Colonic mucosa (tissue), 4 donors: Measurements from ENCODE around the gene UBE2O. TPM values are rescaled to one million over a fixed set of nuclear protein-coding genes. Genes with fewer than 3 reads are reported as not detected.

Experiments used
- DNase-seq: peaks from one replicate; pipeline ENCODE4 v3.0.0-alpha.2; 2020
- H3K27ac ChIP-seq: fragments of 200-600 bp; one replicate; pipeline ENCODE4 v1.8.0; 2021
- H3K27me3 ChIP-seq: fragments of 200-600 bp; one replicate; pipeline ENCODE4 v1.8.0; 2021
- H3K36me3 ChIP-seq: fragments of 200-600 bp; one replicate; pipeline ENCODE4 v1.8.0; 2021
- H3K4me1 ChIP-seq: fragments of 200-600 bp; one replicate; pipeline ENCODE4 v1.8.0; 2021; ENCODE audit warnings: mild to moderate bottlenecking
- H3K4me3 ChIP-seq: fragments of 200-600 bp; one replicate; pipeline ENCODE4 v1.8.0; 2021
- H3K9ac ChIP-seq, 2 donors: one replicate each; pipeline ENCODE4 v1.7.0; 2013; ENCODE audit warnings: control low read depth in 2 of 2, low read depth in 2 of 2, low read length in 2 of 2
- H3K9me3 ChIP-seq: fragments of 200-600 bp; one replicate; pipeline ENCODE4 v1.8.0; 2021
- intact Hi-C: fragments of 100-400 bp; cut with DNase I; formaldehyde crosslinking; loops from one replicate; pipeline ENCODE4 v1.14.1; 2022
- total RNA-seq, 2 donors: library from RNA; stranded (reverse); fragmentation: NEBNext Ultra II Directional in 1 of 2; extraction: Animal tissue kit (Norgen Biotek cat#: 25700) in 1 of 2; gene quantifications; one replicate each; pipeline ENCODE4 v1.2.1, GENCODE V29; 2021
- TF ChIP-seq, protein P1 (sequence below): fragments of 200-600 bp; IDR thresholded peaks from one replicate; pipeline ENCODE4 v1.8.0; 2022; ENCODE audit warnings: antibody characterized with exemption, mild to moderate bottlenecking
- donor health status: healthy.
- donor health status: DM: no; HTN: no; CAD: no.
- donor health status: DM: no; HTN: no; CAD: no.

UBE2O gene
- total RNA-seq, 2 donors from 2014 or later = 17.5 to 25.2 TPM

DNA sequence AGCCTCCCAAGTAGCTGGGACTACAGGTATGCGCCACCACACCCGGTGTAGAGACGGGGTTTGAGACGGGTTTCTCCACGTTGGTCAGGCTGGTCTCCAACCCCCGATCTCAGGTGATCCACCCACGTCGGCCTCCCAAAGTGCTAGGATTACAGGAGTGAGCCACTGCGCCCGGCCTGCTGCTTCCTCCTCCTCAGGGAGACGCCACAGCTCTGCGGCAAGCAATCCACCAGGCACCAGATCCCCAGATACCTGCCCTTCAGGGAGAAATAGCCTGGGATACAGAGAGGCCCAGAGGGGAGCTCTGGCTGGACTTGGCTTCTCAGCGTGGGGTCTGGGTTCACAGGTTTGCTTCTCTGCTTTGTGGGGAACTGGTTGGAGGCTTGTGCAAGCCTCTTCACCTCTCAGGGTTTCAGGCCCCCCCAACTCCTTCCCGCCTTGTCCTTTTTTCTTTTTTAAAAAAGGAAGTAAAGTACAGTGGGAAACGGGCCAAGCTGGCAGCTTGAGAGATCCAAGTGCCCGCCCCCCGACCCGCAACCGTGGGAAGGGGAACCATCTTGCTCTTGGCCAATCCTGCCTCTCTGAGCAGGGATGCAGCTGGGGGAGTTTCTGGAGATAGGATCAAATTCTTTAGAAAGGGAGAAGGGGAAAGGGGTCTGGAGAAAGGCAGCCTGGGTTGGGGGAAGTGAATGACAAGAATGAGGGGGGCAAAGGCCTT, 71.2 kb downstream of the UBE2O start:
- Histone ChIP-seq H3K9ac (no peak overlapping the region), H3K4me3 (no peak overlapping the region), H3K27me3 (peaks cover 16% of the 10 kb centered on the region), H3K4me1 (peaks cover 7% of the 10 kb centered on the region), H3K27ac (peak overlapping the region; percentile 73), H3K36me3 (no peaks in the 10 kb centered on the region), H3K9me3 (no peaks in the 10 kb centered on the region)
- intact Hi-C loops = no loop called here
- TF ChIP-seq, protein P1, sequence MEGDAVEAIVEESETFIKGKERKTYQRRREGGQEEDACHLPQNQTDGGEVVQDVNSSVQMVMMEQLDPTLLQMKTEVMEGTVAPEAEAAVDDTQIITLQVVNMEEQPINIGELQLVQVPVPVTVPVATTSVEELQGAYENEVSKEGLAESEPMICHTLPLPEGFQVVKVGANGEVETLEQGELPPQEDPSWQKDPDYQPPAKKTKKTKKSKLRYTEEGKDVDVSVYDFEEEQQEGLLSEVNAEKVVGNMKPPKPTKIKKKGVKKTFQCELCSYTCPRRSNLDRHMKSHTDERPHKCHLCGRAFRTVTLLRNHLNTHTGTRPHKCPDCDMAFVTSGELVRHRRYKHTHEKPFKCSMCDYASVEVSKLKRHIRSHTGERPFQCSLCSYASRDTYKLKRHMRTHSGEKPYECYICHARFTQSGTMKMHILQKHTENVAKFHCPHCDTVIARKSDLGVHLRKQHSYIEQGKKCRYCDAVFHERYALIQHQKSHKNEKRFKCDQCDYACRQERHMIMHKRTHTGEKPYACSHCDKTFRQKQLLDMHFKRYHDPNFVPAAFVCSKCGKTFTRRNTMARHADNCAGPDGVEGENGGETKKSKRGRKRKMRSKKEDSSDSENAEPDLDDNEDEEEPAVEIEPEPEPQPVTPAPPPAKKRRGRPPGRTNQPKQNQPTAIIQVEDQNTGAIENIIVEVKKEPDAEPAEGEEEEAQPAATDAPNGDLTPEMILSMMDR = no peak
- DNase-seq = no peak

DNA sequence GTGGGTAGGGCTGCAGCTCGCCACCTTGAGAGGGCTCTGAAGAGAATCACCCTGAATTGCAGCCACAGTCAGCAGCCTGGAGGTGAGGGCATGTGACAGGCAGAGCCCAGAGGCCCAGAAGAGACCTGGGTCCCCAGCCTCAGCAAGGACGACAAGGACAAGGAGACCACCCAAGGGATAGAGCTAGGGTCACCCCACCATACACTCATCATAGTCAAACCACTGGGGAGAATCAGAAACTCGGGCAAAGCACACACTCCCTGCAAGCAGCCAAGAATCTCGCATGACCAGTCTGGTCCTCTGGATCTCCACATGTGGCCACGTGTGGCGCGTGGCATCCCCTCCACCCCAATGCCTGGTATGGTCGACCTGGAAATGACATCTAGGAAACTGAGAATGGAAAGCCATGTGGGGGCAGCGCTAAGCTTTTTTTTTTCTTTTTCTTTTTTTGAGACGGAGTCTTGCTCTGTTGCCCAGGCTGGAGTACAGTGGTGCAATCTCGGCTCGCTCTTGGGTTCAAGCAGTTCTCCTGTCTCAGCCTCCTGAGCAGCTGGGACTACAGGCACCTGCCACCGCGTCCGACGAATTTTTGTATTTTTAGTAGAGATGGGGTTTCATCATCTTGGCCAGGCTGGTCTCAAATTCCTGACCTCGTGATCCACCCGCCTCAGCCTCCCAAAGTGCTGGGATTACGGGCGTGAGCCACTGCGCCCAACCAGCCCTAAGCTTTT, 73.1 kb downstream of the UBE2O start:
- H3K36me3 ChIP-seq = no peaks in the 10 kb centered on the region
- no peak overlapping the region for H3K4me3 ChIP-seq
- no peak for DNase-seq
- H3K27me3 ChIP-seq = peaks cover 9% of the 10 kb centered on the region
- no peaks in the 10 kb centered on the region for H3K4me1 ChIP-seq
- no peak overlapping the region for H3K27ac ChIP-seq
- H3K9me3 ChIP-seq = no peaks in the 10 kb centered on the region
- intact Hi-C loops = no loop called here
- H3K9ac ChIP-seq = no peak overlapping the region
- TF ChIP-seq, protein P1 = no peak

DNA sequence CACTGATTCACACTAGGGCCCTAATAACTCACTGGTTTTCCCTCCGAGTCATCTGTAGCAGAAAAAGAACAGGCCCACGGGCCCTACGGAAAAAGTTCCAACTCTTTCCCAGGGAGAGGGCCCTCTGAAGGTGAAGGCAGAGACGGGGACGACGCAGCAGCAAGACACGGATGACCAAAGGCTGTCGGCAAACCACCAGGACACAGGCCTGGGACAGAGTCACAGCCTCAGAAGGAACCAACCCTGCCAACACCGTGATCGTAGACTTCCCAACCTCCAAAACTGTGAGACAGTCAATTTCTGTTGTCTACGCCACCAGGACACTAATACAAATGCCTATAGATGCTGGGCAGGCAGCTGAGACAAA, 73.7 kb downstream of the UBE2O start:
- H3K27me3 ChIP-seq = peaks cover 8% of the 10 kb centered on the region
- intact Hi-C loops = no loop called here
- no peaks in the 10 kb centered on the region for H3K9me3 ChIP-seq
- no peak overlapping the region for H3K9ac ChIP-seq
- DNase-seq = no peak
- no peak overlapping the region for H3K4me3 ChIP-seq
- no peak overlapping the region for H3K27ac ChIP-seq
- no peaks in the 10 kb centered on the region for H3K4me1 ChIP-seq
- no peaks in the 10 kb centered on the region for H3K36me3 ChIP-seq
- TF ChIP-seq, protein P1 = no peak

DNA sequence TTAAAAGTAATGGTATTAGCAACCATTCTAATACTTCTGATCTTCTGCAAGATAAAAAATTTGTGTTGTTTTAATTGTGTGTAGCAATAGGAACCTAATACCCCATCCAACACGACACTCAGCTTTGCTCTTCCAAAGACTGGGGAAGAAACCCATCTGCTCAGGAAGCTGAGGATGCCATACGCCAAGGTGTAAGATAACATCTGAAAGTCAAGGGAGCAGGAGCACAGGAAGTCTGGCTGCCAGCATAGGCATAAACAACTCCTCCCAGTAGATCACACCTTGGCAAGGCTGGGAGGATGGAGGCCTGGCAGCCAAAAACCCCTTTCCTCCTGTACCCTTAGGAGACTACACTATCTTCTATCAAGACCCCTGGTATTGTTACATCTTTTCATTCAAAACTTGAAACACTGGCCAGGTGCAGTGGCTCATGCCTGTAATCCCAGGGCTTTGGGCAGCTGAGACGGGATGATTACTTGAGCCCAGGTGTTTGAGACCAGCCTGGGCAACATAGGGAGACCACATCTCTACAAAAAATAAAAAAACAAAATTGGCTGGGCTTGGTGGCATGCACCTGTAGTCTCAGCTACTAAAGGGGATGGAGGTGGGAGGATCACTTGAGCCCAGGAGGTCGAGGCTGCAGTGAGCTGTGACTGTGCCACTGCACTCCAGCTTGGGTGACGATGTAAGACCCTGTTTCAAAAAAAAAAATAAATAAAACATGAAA, 74.2 kb downstream of the UBE2O start:
- Histone ChIP-seq H3K27me3 (peaks cover 8% of the 10 kb centered on the region), H3K9ac (no peak overlapping the region), H3K4me3 (no peak overlapping the region), H3K36me3 (no peaks in the 10 kb centered on the region), H3K4me1 (no peaks in the 10 kb centered on the region), H3K9me3 (no peaks in the 10 kb centered on the region), H3K27ac (no peak overlapping the region)
- TF ChIP-seq, protein P1 = no peak
- intact Hi-C loops = no loop called here
- no peak for DNase-seq

DNA sequence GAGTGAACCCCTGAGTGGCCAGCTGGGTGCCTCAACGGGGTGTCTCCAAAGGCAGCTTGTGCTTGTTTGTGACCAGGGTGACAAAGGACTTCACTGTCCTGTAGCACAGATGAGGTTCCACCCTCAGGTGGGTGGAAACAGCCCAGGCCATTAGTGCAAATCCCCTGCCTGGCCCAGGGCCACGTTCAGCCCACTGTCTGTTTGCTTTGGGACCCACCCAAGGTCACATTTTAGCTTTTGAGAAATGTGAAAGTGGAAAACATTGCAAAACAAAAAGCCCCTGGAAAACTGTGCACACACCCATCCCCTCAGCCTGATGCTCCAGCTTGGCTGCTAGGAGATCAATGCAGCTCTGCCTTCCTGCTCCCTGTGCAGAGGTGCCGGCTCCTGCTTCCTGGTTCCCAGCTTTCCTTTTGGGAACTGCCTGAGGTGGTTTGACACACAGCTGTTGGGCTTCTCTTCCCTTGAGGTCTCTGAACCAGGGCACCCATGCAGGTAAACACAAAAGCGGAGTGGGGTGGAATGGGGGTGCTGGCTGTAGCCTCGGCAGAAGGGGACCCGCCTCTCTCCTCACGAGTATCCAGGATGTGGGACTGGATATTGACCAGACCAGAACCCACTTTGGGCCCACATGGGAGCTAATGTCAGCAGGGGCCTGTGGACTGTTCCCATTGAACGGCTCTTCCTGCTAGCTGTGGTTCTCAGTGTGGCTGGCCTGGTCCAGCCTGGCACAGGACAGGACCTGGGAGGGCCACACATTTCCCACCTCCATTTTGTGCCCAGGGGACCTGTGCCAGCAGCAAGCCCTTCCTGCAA, 76.4 kb downstream of the UBE2O start:
- Histone ChIP-seq H3K36me3 (no peaks in the 10 kb centered on the region), H3K4me1 (no peaks in the 10 kb centered on the region), H3K27me3 (no peaks in the 10 kb centered on the region), H3K9me3 (no peaks in the 10 kb centered on the region), H3K4me3 (no peak overlapping the region), H3K27ac (no peak overlapping the region), H3K9ac (no peak overlapping the region)
- TF ChIP-seq, protein P1 = no peak
- intact Hi-C loops = no loop called here
- DNase-seq = no peak
